ENCODE results near the gene GNLY.

GNLY gene

DNA sequence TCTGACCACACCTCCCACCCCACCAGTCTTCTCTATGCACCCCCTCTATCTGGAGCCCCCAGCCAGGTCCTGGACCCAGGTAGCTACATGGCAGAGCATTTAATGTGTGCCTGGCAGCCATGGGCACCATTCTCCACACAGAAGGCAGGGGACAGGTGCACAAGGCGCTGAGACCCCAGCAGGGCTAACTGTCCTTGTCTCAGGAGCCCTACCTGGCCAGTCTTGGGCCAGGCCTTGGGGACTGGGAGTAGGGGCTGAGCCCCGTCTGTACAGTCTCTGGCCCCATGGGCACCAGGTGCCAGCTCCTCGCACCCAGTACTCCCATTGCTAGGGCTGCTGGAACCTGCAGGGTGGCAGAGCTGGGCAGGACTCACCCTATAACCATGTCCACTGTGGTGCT is 2.9 kb downstream of the GNLY start:
- H3K4me3 ChIP-seq (replicated peaks; ENCODE audit: low read depth, low read length), result no peak overlapping the region
- TF ChIP-seq, protein P1, sequence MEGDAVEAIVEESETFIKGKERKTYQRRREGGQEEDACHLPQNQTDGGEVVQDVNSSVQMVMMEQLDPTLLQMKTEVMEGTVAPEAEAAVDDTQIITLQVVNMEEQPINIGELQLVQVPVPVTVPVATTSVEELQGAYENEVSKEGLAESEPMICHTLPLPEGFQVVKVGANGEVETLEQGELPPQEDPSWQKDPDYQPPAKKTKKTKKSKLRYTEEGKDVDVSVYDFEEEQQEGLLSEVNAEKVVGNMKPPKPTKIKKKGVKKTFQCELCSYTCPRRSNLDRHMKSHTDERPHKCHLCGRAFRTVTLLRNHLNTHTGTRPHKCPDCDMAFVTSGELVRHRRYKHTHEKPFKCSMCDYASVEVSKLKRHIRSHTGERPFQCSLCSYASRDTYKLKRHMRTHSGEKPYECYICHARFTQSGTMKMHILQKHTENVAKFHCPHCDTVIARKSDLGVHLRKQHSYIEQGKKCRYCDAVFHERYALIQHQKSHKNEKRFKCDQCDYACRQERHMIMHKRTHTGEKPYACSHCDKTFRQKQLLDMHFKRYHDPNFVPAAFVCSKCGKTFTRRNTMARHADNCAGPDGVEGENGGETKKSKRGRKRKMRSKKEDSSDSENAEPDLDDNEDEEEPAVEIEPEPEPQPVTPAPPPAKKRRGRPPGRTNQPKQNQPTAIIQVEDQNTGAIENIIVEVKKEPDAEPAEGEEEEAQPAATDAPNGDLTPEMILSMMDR (IDR thresholded peaks at IDR 0.05; ENCODE audit: low read length, missing control alignments), result no peak
- DNase-seq (ENCODE audit: low read depth), result no peak

DNA sequence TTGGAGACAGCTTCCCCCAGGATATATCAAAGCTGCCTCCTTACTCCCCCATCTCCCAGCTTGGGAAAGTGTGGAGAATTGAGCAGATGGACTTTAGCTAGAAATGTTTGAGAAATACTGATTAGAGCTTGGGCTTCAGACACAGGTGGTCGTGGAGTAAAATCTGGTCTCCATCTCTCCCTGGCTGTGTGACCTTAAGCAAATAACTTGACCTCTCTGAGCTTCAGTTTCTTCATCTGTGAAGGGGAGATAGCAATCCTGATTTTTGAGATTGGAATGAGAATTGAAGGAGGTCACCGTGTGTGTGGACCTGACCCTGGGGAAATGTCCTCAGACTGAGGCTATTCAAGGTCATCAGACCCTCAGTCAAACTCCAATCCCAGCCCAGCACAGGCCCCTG is 3.6 kb downstream of the GNLY start:
- no peak overlapping the region for H3K4me3 ChIP-seq (replicated peaks; ENCODE audit: low read depth, low read length)
- DNase-seq (ENCODE audit: low read depth), result no peak
- TF ChIP-seq, protein P1 (IDR thresholded peaks at IDR 0.05; ENCODE audit: low read length, missing control alignments), result no peak

DNA sequence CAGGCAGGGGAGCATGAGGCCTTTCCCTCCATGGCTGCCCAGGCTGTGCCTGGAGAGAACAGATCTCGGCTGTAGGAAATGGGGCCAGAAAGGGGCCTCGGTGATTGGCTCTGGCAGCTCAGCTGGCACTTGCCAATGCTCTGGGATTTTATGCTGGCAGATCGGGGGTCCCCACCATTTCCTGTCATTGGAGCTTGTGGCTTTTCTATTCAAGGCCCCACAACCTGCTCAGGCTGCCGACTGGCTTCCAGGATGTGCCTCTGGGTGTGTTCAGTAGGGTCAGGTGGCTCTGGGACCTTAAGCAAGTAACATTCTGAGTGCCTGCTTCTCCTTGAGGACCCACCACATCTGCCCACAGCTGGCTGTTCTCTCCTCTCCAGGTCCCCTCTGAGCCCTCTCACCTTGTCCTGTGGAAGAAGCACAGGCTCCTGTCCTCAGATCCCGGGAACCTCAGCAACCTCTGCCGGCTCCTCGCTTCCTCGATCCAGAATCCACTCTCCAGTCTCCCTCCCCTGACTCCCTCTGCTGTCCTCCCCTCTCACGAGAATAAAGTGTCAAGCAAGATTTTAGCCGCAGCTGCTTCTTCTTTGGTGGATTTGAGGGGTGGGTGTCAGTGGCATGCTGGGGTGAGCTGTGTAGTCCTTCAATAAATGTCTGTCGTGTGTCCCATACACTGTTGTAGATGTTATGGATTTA is 4.2 kb downstream of the GNLY start:
- TF ChIP-seq, protein P1 (IDR thresholded peaks at IDR 0.05; ENCODE audit: low read length, missing control alignments), result no peak
- no peak overlapping the region for H3K4me3 ChIP-seq (replicated peaks; ENCODE audit: low read depth, low read length)
- no peak for DNase-seq (ENCODE audit: low read depth)

DNA sequence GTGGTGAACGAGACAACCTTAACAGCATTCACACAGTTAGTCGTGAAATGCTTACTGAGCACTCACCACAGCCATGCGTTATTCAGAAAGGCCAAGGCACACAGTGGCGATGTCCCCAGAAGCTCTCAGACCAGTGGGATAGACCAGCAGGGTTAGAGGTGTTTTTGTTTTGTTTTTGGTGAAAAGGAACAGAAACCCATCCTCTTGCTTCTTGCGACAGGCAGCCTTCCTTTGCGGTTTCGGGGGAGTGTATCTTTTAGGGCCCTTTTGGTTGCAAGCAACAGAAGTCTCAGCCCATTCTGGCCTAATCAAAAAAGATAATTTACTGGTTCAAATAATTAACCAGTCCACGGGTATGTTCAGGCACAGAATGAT is 4.7 kb downstream of the GNLY start:
- TF ChIP-seq, protein P1 (IDR thresholded peaks at IDR 0.05; ENCODE audit: low read length, missing control alignments), result no peak
- no peak for DNase-seq (ENCODE audit: low read depth)
- no peak overlapping the region for H3K4me3 ChIP-seq (replicated peaks; ENCODE audit: low read depth, low read length)

DNA sequence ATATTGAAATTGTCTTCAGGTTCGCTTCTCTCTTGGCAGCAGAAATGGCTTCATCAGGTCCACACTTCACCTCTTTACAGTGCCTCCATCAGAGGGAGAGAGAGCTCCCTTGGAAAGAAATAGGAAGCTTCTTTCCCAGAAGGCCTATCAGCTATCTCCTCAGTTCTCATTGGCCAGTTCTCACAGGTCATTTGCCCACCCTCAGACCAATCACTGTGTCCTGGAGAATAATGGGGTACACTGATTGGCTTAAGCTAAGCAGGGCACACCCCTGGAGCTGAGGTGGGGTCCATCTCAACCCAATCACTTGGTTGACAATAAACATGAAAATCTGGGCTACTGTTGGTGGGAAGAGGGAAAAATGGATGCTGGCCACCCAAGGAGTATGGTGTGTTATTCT is 5.2 kb downstream of the GNLY start:
- TF ChIP-seq, protein P1 (IDR thresholded peaks at IDR 0.05; ENCODE audit: low read length, missing control alignments), result no peak
- DNase-seq (ENCODE audit: low read depth), result no peak
- no peak overlapping the region for H3K4me3 ChIP-seq (replicated peaks; ENCODE audit: low read depth, low read length)

DNA sequence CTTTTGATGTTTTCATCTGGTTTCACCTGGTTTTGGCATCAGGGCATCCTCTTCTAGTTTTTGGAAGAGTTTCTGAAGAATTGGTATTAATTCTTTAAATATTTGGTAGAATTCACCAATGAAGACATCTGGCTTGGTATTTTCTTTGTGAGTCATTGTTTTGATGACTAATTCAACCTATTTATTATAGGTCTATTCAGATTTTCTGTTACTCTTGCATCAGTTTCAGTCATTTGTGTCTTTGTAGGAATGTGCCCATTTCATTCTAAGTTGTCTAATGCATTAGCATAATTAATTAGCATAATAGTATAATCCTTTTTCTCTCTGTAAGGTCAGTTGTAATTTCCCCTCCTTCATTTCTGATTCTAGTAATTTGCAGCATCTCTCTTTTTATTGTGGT is 8.0 kb downstream of the GNLY start:
- DNase-seq (ENCODE audit: low read depth), result peak; percentile 71
- no peak overlapping the region for H3K4me3 ChIP-seq (replicated peaks; ENCODE audit: low read depth, low read length)
- TF ChIP-seq, protein P1 (IDR thresholded peaks at IDR 0.05; ENCODE audit: low read length, missing control alignments), result no peak

DNA sequence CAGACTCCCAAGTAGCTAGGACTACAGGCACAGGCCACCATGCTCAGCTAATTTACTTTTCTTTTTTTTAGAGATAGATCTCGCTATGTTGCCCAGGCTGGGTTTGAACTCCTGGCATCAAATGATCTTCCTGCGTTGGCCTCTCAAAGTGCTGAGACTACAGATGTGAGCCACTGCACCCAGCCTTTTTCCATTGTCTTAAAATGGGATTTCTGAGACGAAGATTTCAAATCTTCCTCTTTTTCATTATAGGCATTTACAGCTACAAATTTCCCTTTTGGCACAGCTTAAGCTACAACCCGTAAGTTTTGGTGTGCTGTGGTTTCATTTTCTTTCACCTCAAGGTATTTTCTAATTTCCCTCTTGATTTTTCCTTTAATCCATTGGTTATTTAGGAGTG is 8.6 kb downstream of the GNLY start:
- DNase-seq (ENCODE audit: low read depth), result no peak
- TF ChIP-seq, protein P1 (IDR thresholded peaks at IDR 0.05; ENCODE audit: low read length, missing control alignments), result no peak
- no peak overlapping the region for H3K4me3 ChIP-seq (replicated peaks; ENCODE audit: low read depth, low read length)

Measured in fibroblast of pulmonary artery (primary cell).